Stimulated activated naive CD8-positive, alpha-beta T cell treated with anti-CD3 and anti-CD28 coated beads, Interleukin-15, Interleukin-2, amounts not matched to agents 100 U/mL and 50 U/mL, for 24 hours (primary cell): ENCODE measurements around the gene KLC4.
"Not testable (repeated sequence)": the region's sequence is repeated elsewhere in the genome, so short reads cannot be mapped to it uniquely, and the experiment has no call there.

Experiments
- ATAC-seq: fragments of 150-1000 bp; cut with Tn5 transposase; one replicate; pipeline ENCODE4 v1.10.0; 2021
- DNase-seq: peaks from one replicate; pipeline ENCODE4 v3.0.0; 2021

KLC4 gene

DNA sequence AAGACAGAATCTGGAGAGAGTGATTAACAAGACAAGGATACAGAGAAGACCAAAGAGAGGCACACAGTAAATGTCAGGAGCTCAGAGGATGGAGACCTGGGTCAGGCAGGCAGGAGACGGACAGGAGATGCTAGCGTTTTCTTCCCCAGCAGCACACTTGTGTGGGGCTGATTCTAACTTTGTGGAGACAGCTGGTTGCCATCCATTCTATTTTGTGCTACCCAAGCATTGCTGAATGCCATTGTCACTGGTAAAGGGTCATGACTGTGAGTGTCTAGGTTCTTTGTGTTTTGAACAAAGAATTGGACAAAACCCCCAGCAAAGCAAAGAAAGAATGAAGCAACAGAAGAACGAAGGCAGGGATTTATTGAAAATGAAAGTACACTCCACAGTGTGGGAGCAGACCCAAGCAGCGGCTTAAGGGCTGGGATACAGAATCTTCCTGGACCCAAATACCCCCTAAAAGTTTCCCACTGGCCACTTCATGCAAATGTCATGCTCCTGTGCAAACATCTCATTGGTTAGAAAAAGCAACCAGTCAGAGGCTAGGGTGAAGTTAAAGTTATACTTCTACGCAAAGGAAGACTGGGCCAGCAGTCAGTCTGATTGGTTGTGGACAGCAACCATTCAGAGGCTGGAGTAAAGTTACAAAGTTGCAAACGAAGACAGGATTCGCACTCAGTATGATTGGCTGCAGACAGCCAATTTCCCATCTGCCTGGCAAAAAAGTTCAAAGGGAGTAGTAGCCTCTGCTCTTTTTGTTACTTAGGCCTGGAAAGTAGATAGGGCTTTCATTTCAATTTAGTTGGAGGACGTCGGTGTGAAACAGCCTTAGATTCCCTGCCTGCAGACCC, 34.2 kb downstream of the KLC4 start:
- ATAC-seq: no peak

GRCh38 chr6:43095939-43096338, 36.5 kb downstream of the KLC4 start:
- DNase-seq (no peak), ATAC-seq (no peak)

More for the DNA sequence above, 34.2 kb downstream of the KLC4 start:
- no peak for DNase-seq

DNA sequence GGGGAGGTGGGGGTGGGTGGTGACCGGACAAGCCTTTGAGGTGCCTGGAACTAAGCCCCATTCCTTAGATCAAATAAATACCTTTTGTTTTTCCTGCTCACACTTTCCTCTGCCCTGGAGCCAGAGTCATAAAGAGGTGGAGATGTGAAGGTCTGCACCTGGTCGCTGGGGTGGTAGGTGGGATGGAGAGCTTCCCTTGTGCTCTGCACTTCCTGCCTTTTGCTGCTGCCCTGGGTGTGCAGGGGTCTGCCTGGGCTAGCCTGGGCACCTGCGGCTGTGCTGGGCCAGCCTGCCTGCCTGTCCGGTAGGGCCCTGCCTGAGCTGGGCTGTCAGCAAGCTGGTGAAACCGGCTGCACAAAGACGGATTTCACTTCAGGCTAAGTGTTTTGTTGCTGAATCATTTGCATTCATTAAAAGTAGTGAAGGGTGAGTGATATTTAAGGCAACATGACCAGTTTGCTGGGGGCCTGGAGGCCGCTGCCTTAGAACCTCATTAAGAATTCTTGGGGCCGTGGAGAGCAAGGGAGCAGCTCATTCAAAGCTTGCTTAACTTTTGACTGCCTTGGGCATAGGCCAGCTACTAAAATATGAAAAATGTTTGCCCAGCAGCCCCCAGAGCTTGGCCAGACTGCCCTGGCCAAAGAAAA, 37.1 kb downstream of the KLC4 start:
- ATAC-seq: no peak
- DNase-seq: no peak

DNA sequence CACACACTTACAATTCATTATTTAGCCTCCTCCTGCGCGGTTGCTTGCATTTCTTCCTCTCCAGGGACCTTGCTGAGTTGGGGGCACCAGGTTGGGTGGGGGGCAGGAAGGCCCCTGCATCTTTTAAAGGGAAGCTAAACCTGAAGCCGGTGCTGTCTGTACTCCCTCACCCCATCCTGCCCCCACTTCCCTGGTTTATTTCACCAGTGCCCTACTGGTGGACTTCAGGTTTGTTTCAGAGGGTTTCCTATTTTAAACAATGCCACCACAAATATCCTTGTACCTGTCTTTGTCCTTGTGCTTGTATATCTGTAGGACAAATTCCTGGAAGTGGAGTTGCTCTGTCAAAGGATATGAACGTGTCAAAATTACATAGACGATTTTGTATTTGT, 37.7 kb downstream of the KLC4 start:
- DNase-seq: no peak
- no peak for ATAC-seq

DNA sequence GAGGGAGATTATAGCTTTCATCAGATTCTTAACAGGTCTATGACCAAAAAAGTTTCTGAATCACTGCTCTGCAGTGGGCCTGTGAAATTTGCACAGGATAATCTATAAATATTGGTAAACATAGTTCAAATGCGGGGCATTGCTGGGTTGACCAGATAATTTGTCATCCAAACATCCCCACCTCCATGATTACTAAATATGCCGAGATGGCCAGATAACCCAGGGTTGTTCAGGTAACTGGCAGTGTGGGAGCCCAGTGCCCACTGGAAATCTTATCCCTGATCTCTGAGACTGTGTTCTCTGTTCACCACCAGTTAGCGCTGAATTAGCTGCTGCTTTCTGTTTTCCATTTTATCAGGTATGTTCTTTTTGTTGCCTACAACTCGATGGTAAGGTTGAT, 38.1 kb downstream of the KLC4 start:
- no peak for DNase-seq
- no peak for ATAC-seq

- ATAC-seq (no peak), DNase-seq (no peak)
Measured at GRCh38 chr6:43101497-43101896, 42.1 kb downstream of the KLC4 start.

- DNase-seq (no peak), ATAC-seq (no peak)
Measured at GRCh38 chr6:43103253-43103876, 43.9 kb downstream of the KLC4 start.

DNA sequence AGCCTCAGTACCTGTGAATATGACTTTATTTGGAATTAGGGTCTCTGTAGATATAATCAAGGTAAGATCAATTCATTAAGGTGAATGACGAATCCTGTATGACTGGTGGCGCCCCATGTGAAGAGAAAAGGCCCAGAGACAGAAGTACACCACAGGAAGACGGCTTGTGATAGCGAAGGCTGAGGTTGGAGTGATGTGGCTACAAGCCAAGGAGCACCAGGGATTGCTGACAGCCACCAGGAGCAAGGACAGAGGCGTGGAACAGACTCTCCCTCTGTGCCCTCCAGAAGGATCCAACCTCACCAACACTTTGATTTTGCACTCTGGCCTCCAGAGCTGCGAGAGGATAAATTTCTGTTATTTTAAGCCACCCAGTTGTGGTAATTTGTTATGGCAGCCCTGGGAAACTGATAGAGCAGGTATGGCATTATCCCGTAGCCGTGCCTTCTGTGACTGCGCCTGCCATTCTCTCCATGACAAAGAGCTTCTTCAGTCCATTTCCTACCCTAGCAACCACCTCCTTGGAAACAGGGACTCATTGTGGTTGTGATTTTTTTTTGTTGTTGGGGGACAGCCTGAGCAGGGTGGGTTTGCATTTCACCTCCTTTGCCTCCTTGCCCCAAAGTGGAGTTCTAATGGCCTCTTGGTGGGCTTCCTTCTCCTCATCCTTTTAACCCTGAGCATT, 46.2 kb downstream of the KLC4 start:
- ATAC-seq: no peak
- no peak for DNase-seq

GRCh38 chr6:43107344-43108062, 48.1 kb downstream of the KLC4 start:
- no peak for ATAC-seq
- no peak for DNase-seq

- ATAC-seq: no peak
- no peak for DNase-seq
Measured at GRCh38 chr6:43113431-43114260, 54.2 kb downstream of the KLC4 start.

DNA sequence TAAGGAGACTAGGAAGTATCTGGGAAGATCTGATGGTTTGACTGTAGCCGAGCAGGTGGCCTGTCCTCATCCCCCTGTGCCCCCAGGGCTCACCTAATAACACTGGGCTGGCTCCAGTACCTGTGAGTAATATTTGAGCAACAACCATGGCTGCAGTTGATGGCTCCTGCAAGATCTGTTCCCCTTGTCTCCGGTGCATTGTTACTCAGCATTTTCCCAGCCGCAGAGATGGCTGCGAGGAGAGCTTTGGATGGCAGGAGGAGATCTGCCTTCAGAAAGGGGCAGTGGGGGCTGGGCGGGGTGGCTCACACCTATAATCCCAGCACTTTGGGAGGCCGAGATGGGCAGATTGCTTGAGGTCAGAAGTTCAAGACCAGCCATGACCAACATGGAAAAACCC, 55.9 kb downstream of the KLC4 start:
- ATAC-seq (no peak), DNase-seq (no peak)

GRCh38 chr6:43117466-43117865, 58.0 kb downstream of the KLC4 start:
- DNase-seq, ATAC-seq: not testable (repeated sequence)

GRCh38 chr6:43119482-43119881, 60.1 kb downstream of the KLC4 start:
- no peak for ATAC-seq

GRCh38 chr6:43120101-43120763, 60.8 kb downstream of the KLC4 start:
- no peak for ATAC-seq
- DNase-seq: no peak

More at GRCh38 chr6:43119482-43119881, 60.1 kb downstream of the KLC4 start:
- no peak for DNase-seq

DNA sequence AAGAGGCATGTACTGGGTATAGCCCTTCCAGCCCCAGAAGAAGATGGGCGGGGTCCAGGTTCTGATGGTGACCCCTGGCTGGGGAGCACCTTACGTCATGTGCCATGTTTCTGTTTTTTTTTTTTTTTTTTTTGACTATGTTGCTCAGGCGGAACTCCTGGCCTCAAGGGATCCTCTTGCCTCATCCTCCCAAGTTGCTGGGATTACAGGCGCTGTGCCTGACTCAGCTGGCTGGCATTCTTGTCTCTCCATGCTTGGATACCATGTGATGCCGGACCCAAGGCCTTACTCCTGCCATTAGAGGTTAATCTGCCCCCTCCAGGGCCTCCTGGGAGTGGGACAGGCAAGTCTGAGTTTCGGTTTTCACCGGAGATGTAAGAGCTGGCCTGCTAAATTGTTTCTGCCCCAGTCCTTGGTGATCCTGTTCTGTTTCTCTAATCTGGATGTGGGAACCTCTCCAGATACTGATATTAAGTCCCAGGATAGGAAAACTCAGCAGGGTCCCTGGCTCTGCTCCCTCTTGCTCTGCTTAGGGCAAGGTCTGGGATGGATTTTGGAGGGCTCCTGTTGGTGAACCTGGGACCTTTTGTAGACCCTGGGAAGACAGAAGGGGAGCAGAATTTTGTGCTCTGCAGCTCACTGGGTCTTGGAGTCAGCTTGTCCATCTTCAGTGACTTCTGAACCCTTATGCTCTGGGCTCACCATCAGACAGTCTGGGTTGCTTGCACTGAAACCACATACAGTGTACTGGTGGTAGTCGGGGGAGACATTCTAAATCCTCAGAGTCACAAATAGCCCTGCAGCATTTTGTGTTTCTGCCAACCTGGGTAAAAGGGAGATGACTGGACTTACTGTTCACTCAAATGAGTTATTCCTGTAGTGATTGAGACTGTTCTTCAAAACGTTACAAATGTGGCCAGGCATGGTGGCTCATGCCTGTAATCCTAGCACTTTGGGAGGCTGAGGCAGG, 61.8 kb downstream of the KLC4 start:
- ATAC-seq (no peak), DNase-seq (no peak)

GRCh38 chr6:43122146-43122545, 62.7 kb downstream of the KLC4 start:
- ATAC-seq: no peak
- DNase-seq: no peak

DNA sequence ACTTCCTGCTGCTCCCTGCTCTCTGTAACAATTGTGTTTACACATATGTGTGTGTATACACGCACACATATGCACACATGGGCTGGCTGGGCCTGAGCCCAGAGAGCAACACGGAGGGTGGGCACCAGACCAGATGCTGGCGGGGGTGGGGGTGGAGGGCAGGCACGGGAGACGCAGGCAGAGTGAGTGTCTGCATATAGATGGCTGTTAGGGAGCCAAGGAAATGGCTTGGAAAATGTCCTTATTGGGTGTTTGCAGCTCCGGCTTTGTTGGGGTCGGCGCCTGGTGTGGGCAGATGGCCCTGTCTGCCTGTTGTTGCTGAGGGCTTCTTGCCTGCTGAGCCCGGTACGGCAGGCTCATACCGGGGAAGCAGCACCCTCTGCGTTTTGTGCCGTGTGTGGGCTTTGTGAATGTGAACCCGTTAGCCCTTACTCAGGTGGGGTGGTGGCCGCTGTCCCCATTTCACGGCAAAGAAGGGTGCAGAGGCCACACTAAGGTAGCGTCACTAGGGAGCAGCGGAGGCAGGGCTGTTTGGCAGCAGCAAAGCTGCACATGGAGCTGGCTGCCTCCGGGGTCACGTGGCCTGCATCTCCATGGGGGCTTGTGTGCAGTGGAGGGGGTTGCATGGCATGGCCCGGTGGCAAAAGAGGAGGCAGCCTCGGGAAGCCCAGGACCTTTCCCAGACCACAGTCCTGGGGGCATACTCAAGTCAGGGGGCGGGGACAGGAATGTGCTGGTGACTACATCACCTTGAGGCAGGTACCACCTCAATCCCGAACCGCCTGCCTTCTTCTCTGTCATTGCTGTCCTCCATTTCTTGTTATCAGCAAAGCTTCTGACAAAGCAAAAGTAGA, 64.3 kb downstream of the KLC4 start:
- ATAC-seq (no peak), DNase-seq (no peak)

DNA sequence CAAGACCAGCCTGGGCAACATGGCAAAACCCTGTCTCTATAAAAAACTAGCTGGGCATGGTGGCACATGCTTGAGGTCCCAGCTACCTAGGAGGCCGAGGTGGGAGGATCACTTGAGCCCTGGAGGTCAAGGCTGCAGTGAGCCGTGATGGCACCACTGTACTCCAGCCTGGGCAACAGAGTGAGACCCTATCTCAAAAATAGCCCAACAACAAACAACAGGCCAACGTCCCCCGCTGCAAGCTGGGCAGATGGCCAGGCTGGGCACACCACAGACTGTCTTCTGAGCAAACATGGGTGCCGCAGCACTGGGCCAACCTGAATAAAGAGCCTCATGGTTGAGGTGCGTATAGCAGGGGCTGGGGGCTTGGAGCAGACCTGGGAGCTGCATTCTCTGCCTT, 65.0 kb downstream of the KLC4 start:
- no peak for ATAC-seq
- DNase-seq: no peak
